Muscle of leg (tissue), 11 donors: Measurements from ENCODE around the gene PIP4K2C. TPM values are rescaled to one million over a fixed set of nuclear protein-coding genes. Genes with fewer than 3 reads are reported as not detected.

Experiments
- DNase-seq: peaks from one replicate; pipeline ENCODE4 v3.0.0; 2013
- H3K27ac ChIP-seq: one replicate; pipeline ENCODE4 v1.5.1; 2013; ENCODE audit warnings: mild to moderate bottlenecking, low read length, control low read depth
- H3K27me3 ChIP-seq: one replicate; pipeline ENCODE4 v1.6.1; 2013; ENCODE audit warnings: low read length; ENCODE audit not compliant: control insufficient read depth, insufficient read depth
- H3K36me3 ChIP-seq: one replicate; pipeline ENCODE4 v1.6.1; 2013; ENCODE audit warnings: low read length; ENCODE audit not compliant: control insufficient read depth, insufficient read depth
- H3K4me1 ChIP-seq: one replicate; pipeline ENCODE4 v1.6.1; 2013; ENCODE audit warnings: low read length; ENCODE audit not compliant: control insufficient read depth, insufficient read depth
- H3K4me3 ChIP-seq: one replicate; pipeline ENCODE4 v1.5.1; 2013; ENCODE audit warnings: low read length, control low read depth
- H3K9me3 ChIP-seq: replicated peaks from 2 replicates; pipeline ENCODE4 v1.6.1; 2013; ENCODE audit warnings: low read depth, low read length; ENCODE audit not compliant: control insufficient read depth
- WGBS: methylation state at CpG from one replicate; pipeline ENCODE4 v1.1.5; 2013; ENCODE audit warnings: missing lambda C conversion rate; ENCODE audit not compliant: insufficient coverage; 5-methylcytosine and 5-hydroxymethylcytosine counted together
- polyA plus RNA-seq, 8 donors: library from polyadenylated mRNA; unstranded; fragments of 120-200 nt; gene quantifications; one replicate each; pipeline versions ENCODE4 v1.2.1 to v1.2.3, GENCODE V29; 2013; ENCODE audit warnings: inconsistent platforms in 1 of 8, low replicate concordance in 1 of 8; ENCODE audit not compliant: insufficient read length in 8 of 8, insufficient read depth in 1 of 8
- total RNA-seq: library from RNA; stranded (reverse); fragments of 120-200 nt; gene quantifications from one replicate; pipeline ENCODE4 v1.2.4, GENCODE V29; 2013

PIP4K2C gene
- total and polyA plus RNA-seq, 9 donors = 8.9 to 14.3 (median 11.7) TPM

GRCh38 chr12:57607958-57608663, 17.1 kb downstream of the PIP4K2C start:
- Histone ChIP-seq H3K27ac (no peak overlapping the region), H3K27me3 (peaks cover 37% of the 10 kb centered on the region), H3K9me3 (no peaks in the 10 kb centered on the region), H3K4me1 (peaks cover 64% of the 10 kb centered on the region), H3K36me3 (peaks cover 26% of the 10 kb centered on the region), H3K4me3 (no peak overlapping the region)
- WGBS = 67% methylated on average over 10 of the region's 12 CpGs
- no peak for DNase-seq

GRCh38 chr12:57609101-57609780, 18.2 kb downstream of the PIP4K2C start:
- peaks cover 62% of the 10 kb centered on the region for H3K4me1 ChIP-seq
- no peaks in the 10 kb centered on the region for H3K9me3 ChIP-seq
- peak overlapping the region; percentile 87 for H3K27ac ChIP-seq
- WGBS = 37% methylated on average over 4 of the region's 19 CpGs
- H3K27me3 ChIP-seq = peaks cover 42% of the 10 kb centered on the region
- H3K4me3 ChIP-seq = peak overlapping the region; percentile 63
- peaks cover 36% of the 10 kb centered on the region for H3K36me3 ChIP-seq
- peak; percentile 71 for DNase-seq

- peak overlapping the region; percentile 63 for H3K4me3 ChIP-seq
- 23% methylated on average over 12 of the region's 34 CpGs for WGBS
- H3K27me3 ChIP-seq = peaks cover 37% of the 10 kb centered on the region
- H3K36me3 ChIP-seq = peaks cover 42% of the 10 kb centered on the region
- peak; percentile 74 for DNase-seq
- no peaks in the 10 kb centered on the region for H3K9me3 ChIP-seq
- H3K27ac ChIP-seq = peak overlapping the region; percentile 87
- H3K4me1 ChIP-seq = peaks cover 57% of the 10 kb centered on the region
Measured at GRCh38 chr12:57609781-57610553, 19.0 kb downstream of the PIP4K2C start.

- Histone ChIP-seq H3K9me3 (no peaks in the 10 kb centered on the region), H3K36me3 (peaks cover 46% of the 10 kb centered on the region), H3K4me3 (peak overlapping the region; percentile 63), H3K4me1 (peaks cover 50% of the 10 kb centered on the region), H3K27ac (peak overlapping the region; percentile 87), H3K27me3 (peaks cover 34% of the 10 kb centered on the region)
- peak; percentile 74 for DNase-seq
- 4% methylated on average over 9 of the region's 29 CpGs for WGBS
Measured at GRCh38 chr12:57610554-57611107, 19.6 kb downstream of the PIP4K2C start.

- Histone ChIP-seq H3K4me1 (peaks cover 44% of the 10 kb centered on the region), H3K4me3 (peak within 1 kb of the TSS; percentile 63), H3K9me3 (no peaks in the 10 kb centered on the region), H3K27ac (peak within 1 kb of the TSS; percentile 87), H3K27me3 (peaks cover 40% of the 10 kb centered on the region), H3K36me3 (peaks cover 51% of the 10 kb centered on the region)
- peak; percentile 97 for DNase-seq
- 0% methylated on average over 39 of the region's 55 CpGs for WGBS
Measured at GRCh38 chr12:57611108-57611826, 20.3 kb downstream of the PIP4K2C start, which contains the start of gene ARHGEF25. ARHGEF25 (plus strand) TSS chr12:57611435; CDS start chr12:57611895, 460 bp downstream.

GRCh38 chr12:57611827-57612710, 21.1 kb downstream of the PIP4K2C start:
- H3K36me3 ChIP-seq = peaks cover 52% of the 10 kb centered on the region

GRCh38 chr12:57612711-57613426, 21.9 kb downstream of the PIP4K2C start:
- H3K27ac ChIP-seq = no peak overlapping the region
- H3K4me3 ChIP-seq = no peak overlapping the region
- H3K9me3 ChIP-seq = no peaks in the 10 kb centered on the region
- WGBS = 93% methylated on average over 5 of the region's 10 CpGs
- peaks cover 39% of the 10 kb centered on the region for H3K4me1 ChIP-seq
- H3K27me3 ChIP-seq = peaks cover 48% of the 10 kb centered on the region
- peaks cover 49% of the 10 kb centered on the region for H3K36me3 ChIP-seq
- no peak for DNase-seq

More at GRCh38 chr12:57611827-57612710, 21.1 kb downstream of the PIP4K2C start:
- Histone ChIP-seq H3K27ac (peak overlapping the region; percentile 78), H3K27me3 (peaks cover 41% of the 10 kb centered on the region), H3K4me3 (peak overlapping the region; percentile 63), H3K9me3 (no peaks in the 10 kb centered on the region), H3K4me1 (peaks cover 39% of the 10 kb centered on the region)
- WGBS = 1% methylated on average over 8 of the region's 23 CpGs
- DNase-seq = peak; percentile 35

GRCh38 chr12:57613427-57614109, 22.6 kb downstream of the PIP4K2C start:
- no peak for DNase-seq
- Histone ChIP-seq H3K36me3 (peaks cover 46% of the 10 kb centered on the region), H3K27me3 (peaks cover 55% of the 10 kb centered on the region), H3K27ac (no peak overlapping the region), H3K4me1 (peaks cover 36% of the 10 kb centered on the region), H3K4me3 (no peak overlapping the region), H3K9me3 (no peaks in the 10 kb centered on the region)
- 94% methylated on average over 3 of the region's 10 CpGs for WGBS
